ENCODE results near the gene HLCS.

HLCS gene

GRCh38 chr21:36701756-36702621, 264.5 kb downstream of the HLCS start:
- Histone ChIP-seq H3K9ac (no peak overlapping the region), H3K4me2 (no peak overlapping the region), H3K36me3 (ENCODE audit: insufficient read depth) (no peaks in the 10 kb centered on the region), H4K20me1 (ENCODE audit: insufficient read depth) (no peaks in the 10 kb centered on the region), H3K27me3 (ENCODE audit: insufficient read depth, low read depth) (peaks cover 14% of the 10 kb centered on the region; the same call in 1 of the 2 replicates), H3K4me1 (ENCODE audit: low read depth, poor library complexity, severe bottlenecking) (no peaks in the 10 kb centered on the region), H3K79me2 (ENCODE audit: insufficient read depth, low read depth) (no peaks in the 10 kb centered on the region), H2AFZ (ENCODE audit: low read depth) (no peak overlapping the region), H3K4me3 (IDR thresholded peaks at IDR 0.05; ENCODE audit: insufficient read depth, low read depth, low read length) (no peak overlapping the region), H3K27ac (no peak overlapping the region)
- TF ChIP-seq, protein P1, sequence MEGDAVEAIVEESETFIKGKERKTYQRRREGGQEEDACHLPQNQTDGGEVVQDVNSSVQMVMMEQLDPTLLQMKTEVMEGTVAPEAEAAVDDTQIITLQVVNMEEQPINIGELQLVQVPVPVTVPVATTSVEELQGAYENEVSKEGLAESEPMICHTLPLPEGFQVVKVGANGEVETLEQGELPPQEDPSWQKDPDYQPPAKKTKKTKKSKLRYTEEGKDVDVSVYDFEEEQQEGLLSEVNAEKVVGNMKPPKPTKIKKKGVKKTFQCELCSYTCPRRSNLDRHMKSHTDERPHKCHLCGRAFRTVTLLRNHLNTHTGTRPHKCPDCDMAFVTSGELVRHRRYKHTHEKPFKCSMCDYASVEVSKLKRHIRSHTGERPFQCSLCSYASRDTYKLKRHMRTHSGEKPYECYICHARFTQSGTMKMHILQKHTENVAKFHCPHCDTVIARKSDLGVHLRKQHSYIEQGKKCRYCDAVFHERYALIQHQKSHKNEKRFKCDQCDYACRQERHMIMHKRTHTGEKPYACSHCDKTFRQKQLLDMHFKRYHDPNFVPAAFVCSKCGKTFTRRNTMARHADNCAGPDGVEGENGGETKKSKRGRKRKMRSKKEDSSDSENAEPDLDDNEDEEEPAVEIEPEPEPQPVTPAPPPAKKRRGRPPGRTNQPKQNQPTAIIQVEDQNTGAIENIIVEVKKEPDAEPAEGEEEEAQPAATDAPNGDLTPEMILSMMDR (conservative IDR thresholded peaks at IDR 0.05; ENCODE audit: low read depth, low read length), result no peak

DNA sequence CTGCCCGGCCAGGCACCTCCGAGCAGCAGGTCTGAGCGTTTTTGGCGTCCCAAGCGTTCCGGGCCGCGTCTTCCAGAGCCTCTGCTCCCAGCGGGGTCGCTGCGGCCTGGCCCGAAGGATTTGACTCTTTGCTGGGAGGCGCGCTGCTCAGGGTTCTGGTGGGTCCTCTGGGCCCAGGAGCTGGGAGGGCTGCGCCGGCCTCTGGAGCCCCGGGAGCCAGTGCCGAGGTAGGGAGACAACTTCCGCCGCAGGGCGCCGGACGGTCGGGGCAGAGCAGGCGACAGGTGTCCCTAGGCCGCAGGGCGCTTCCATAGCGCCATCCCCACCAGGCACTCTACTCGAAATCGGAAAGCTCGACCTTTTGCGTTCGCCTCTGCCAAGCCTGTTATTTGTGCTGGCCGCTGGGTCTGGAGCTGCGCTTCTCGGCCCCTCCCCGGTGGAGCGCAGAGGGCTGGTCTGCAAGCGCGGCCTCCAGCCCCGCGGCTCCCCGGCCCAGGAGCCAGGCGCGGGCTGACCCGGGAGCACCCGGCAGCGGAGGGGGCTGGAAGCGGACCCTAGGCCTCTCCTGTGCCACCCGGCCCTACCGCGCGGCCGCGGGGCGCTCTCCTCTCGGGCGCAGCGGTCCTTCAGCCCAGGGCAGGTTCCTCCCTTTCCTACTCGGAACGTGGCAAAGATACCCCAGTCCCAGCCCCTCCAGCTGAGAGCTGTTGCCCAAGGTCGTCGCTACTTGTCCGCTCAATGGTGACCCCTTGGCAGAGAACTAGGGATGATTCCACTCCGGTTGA, 265.3 kb downstream of the HLCS start:
- Histone ChIP-seq H3K27me3 (ENCODE audit: insufficient read depth, low read depth) (peaks cover 12% of the 10 kb centered on the region; the same call in 1 of the 2 replicates), H3K4me2 (no peak overlapping the region), H4K20me1 (ENCODE audit: insufficient read depth) (no peaks in the 10 kb centered on the region), H3K4me3 (IDR thresholded peaks at IDR 0.05; ENCODE audit: insufficient read depth, low read depth, low read length) (no peak overlapping the region), H3K36me3 (ENCODE audit: insufficient read depth) (no peaks in the 10 kb centered on the region), H3K4me1 (ENCODE audit: low read depth, poor library complexity, severe bottlenecking) (no peaks in the 10 kb centered on the region), H3K79me2 (ENCODE audit: insufficient read depth, low read depth) (no peaks in the 10 kb centered on the region), H2AFZ (ENCODE audit: low read depth) (no peak overlapping the region), H3K9ac (no peak overlapping the region), H3K27ac (no peak overlapping the region)
- TF ChIP-seq, protein P1 (conservative IDR thresholded peaks at IDR 0.05; ENCODE audit: low read depth, low read length), result no peak
